HEK293 (cell line): ENCODE measurements around the gene ATG101.

Experiments
- CTCF ChIA-PET: fragments of 350-600 bp; formaldehyde crosslinking; extraction: SDS; loops from one replicate; lab custom pipeline; 2021; ENCODE audit warnings: antibody characterized with exemption; lab: Yijun Ruan, JAX
- POLR2A ChIA-PET: fragments of 300-600 bp; formaldehyde crosslinking; extraction: SDS; loops from one replicate; lab custom pipeline; 2020; ENCODE audit warnings: antibody characterized with exemption, inconsistent platforms; lab: Yijun Ruan, JAX
- H3K27ac ChIP-seq: fragments of 200-500 bp; sonication (Bioruptor generic); 2 replicates; pipeline ENCODE4 v1.5.1; 2014; ENCODE audit warnings: low read depth, low read length, control low read depth, inconsistent platforms; ENCODE audit errors: extremely low read depth
- H3K36me3 ChIP-seq, 2 experiments: fragments of 200-500 bp in 1 of 2; sonication (Bioruptor generic) in 1 of 2; 1 replicate in 1 of 2; 2 replicates in 1 of 2; pipeline ENCODE4 v1.5.1; 2014 to 2017; ENCODE audit warnings: inconsistent platforms in 2 of 2, low read length in 2 of 2; ENCODE audit not compliant: control insufficient read depth in 2 of 2, insufficient read depth in 1 of 2
- H3K4me1 ChIP-seq: fragments of 200-500 bp; sonication (Bioruptor generic); 2 replicates; pipeline ENCODE4 v1.5.1; 2014; ENCODE audit warnings: mild to moderate bottlenecking, low read length, inconsistent platforms; ENCODE audit not compliant: control insufficient read depth, insufficient read depth
- H3K4me3 ChIP-seq: 2 replicates; pipeline ENCODE4 v1.5.1; 2011; ENCODE audit warnings: low read depth, mild to moderate bottlenecking, control low read depth, low read length, moderate library complexity
- H3K9me3 ChIP-seq: fragments of 200-500 bp; sonication (Bioruptor generic); 2 replicates; pipeline ENCODE4 v1.5.1; 2014; ENCODE audit warnings: low read depth, low read length, inconsistent platforms; ENCODE audit not compliant: control insufficient read depth, insufficient read depth
- FEZF1 ChIP-seq: fragments of 450-650 bp; formaldehyde crosslinking; IDR thresholded peaks from 2 replicates; pipeline ENCODE4 v1.5.1; 2016; ENCODE audit warnings: missing biosample characterization, missing genetic modification characterization
- GFI1B ChIP-seq: fragments of 450-650 bp; formaldehyde crosslinking; IDR thresholded peaks from 2 replicates; pipeline ENCODE4 v1.5.1; 2016; ENCODE audit warnings: missing biosample characterization, missing genetic modification characterization
- HOXC10 ChIP-seq: sonication (generic); formaldehyde crosslinking; IDR thresholded peaks from 2 replicates; pipeline ENCODE4 v1.8.1; 2023; ENCODE audit warnings: mild to moderate bottlenecking, missing genetic modification reagents
- OVOL3 ChIP-seq: fragments of 450-650 bp; formaldehyde crosslinking; IDR thresholded peaks from 2 replicates; pipeline ENCODE4 v1.5.1; 2016; ENCODE audit warnings: missing biosample characterization, missing genetic modification characterization
- SETDB1 ChIP-seq: IDR thresholded peaks from one replicate; pipeline ENCODE4 v1.6.1; 2017; ENCODE audit warnings: mild to moderate bottlenecking, low read length, moderate library complexity, mixed read lengths; ENCODE audit not compliant: insufficient read length
- ZBTB8A ChIP-seq: fragments of 450-650 bp; formaldehyde crosslinking; IDR thresholded peaks from 2 replicates; pipeline ENCODE4 v1.5.1; 2016; ENCODE audit warnings: missing biosample characterization, missing genetic modification characterization
- ZEB2 ChIP-seq: fragments of 450-650 bp; formaldehyde crosslinking; IDR thresholded peaks from 2 replicates; pipeline ENCODE4 v1.5.1; 2016; ENCODE audit warnings: missing biosample characterization, missing genetic modification characterization
- ZNF146 ChIP-seq: fragments of 450-650 bp; formaldehyde crosslinking; IDR thresholded peaks from 2 replicates; pipeline ENCODE4 v1.5.1; 2016; ENCODE audit warnings: missing biosample characterization, missing genetic modification characterization
- ZNF155 ChIP-seq: fragments of 450-650 bp; formaldehyde crosslinking; IDR thresholded peaks from 2 replicates; pipeline ENCODE4 v1.5.1; 2016; ENCODE audit warnings: missing biosample characterization, missing genetic modification characterization
- ZNF2 ChIP-seq: fragments of 450-650 bp; formaldehyde crosslinking; IDR thresholded peaks from 2 replicates; pipeline ENCODE4 v1.5.1; 2016; ENCODE audit warnings: missing biosample characterization, missing genetic modification characterization
- ZNF266 ChIP-seq: fragments of 450-650 bp; formaldehyde crosslinking; IDR thresholded peaks from 2 replicates; pipeline ENCODE4 v1.5.1; 2016; ENCODE audit warnings: missing biosample characterization, missing genetic modification characterization, low read depth
- ZNF366 ChIP-seq: fragments of 450-650 bp; formaldehyde crosslinking; conservative IDR thresholded peaks from 2 replicates; pipeline ENCODE4 v1.5.1; 2016; ENCODE audit warnings: missing biosample characterization, missing genetic modification characterization
- ZNF394 ChIP-seq: fragments of 450-650 bp; formaldehyde crosslinking; IDR thresholded peaks from 2 replicates; pipeline ENCODE4 v1.5.1; 2016; ENCODE audit warnings: missing biosample characterization, missing genetic modification characterization, mild to moderate bottlenecking, moderate library complexity, borderline replicate concordance
- ZNF529 ChIP-seq: fragments of 450-650 bp; formaldehyde crosslinking; IDR thresholded peaks from 2 replicates; pipeline ENCODE4 v1.5.1; 2017; ENCODE audit warnings: missing genetic modification characterization, missing biosample characterization; ENCODE audit not compliant: insufficient replicate concordance
- ZNF555 ChIP-seq: fragments of 450-650 bp; formaldehyde crosslinking; conservative IDR thresholded peaks from 2 replicates; pipeline ENCODE4 v1.5.1; 2017; ENCODE audit warnings: missing biosample characterization, mild to moderate bottlenecking, missing genetic modification characterization, inconsistent platforms
- ZNF623 ChIP-seq: fragments of 450-650 bp; formaldehyde crosslinking; IDR thresholded peaks from 2 replicates; pipeline ENCODE4 v1.5.1; 2016; ENCODE audit warnings: missing biosample characterization, missing genetic modification characterization
- ZNF626 ChIP-seq: fragments of 450-650 bp; sonication (Bioruptor Pico); formaldehyde crosslinking; IDR thresholded peaks from 2 replicates; pipeline ENCODE4 v1.5.1; 2018; ENCODE audit warnings: missing biosample characterization, missing genetic modification characterization, inconsistent platforms
- ZNF629 ChIP-seq: fragments of 450-650 bp; formaldehyde crosslinking; IDR thresholded peaks from 2 replicates; pipeline ENCODE4 v1.5.1; 2017; ENCODE audit warnings: missing biosample characterization, missing genetic modification characterization
- ZSCAN16 ChIP-seq: fragments of 450-650 bp; formaldehyde crosslinking; IDR thresholded peaks from 2 replicates; pipeline ENCODE4 v1.5.1; 2016; ENCODE audit warnings: missing biosample characterization, missing genetic modification characterization
- ZXDB ChIP-seq: fragments of 450-650 bp; formaldehyde crosslinking; IDR thresholded peaks from 2 replicates; pipeline ENCODE4 v1.5.1; 2016; ENCODE audit warnings: missing biosample characterization, missing genetic modification characterization
- TF ChIP-seq, protein P1 (sequence below): fragments of 450-650 bp; formaldehyde crosslinking; IDR thresholded peaks from 2 replicates; pipeline ENCODE4 v1.5.1; 2016; ENCODE audit warnings: missing biosample characterization, missing genetic modification characterization
- TF ChIP-seq, protein P2 (sequence below): fragments of 450-650 bp; formaldehyde crosslinking; IDR thresholded peaks from 2 replicates; pipeline ENCODE4 v1.5.1; 2017; ENCODE audit warnings: missing biosample characterization, mild to moderate bottlenecking, missing genetic modification characterization, moderate library complexity
- TF ChIP-seq, protein P3 (sequence below): fragments of 450-650 bp; formaldehyde crosslinking; IDR thresholded peaks from 2 replicates; pipeline ENCODE4 v1.5.1; 2017; ENCODE audit warnings: missing biosample characterization, missing genetic modification characterization
- TF ChIP-seq, protein P4 (sequence below): fragments of 450-650 bp; formaldehyde crosslinking; IDR thresholded peaks from 2 replicates; pipeline ENCODE4 v1.5.1; 2016; ENCODE audit warnings: missing biosample characterization, missing genetic modification characterization

ATG101 gene

DNA sequence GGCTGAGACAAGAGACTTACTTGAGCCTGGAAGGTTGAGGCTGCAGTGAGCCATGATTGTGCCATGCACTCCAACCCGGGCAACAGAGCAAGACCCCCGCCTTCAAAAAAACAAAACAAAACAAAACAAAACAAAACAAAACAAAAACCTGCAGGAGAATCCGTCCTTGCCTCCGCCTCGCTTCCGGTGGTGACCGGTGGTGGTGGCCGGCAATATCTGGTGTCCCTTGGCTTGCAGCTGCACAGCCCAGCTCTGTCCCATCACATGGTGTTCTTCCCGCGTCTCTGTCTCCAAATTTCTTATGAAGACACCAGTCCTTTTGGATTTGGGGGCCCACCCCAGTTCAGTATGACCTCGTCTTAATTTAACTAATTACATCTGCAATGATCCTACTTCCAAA, 19.7 kb downstream of the ATG101 start (continued):
- TF ChIP-seq ZNF394 (tag by site-specific recombination) (no peak), ZNF529 (tag by site-specific recombination) (no peak), ZEB2 (tag by site-specific recombination) (no peak), ZBTB8A (no peak), ZSCAN16 (no peak)
- TF ChIP-seq, protein P1, sequence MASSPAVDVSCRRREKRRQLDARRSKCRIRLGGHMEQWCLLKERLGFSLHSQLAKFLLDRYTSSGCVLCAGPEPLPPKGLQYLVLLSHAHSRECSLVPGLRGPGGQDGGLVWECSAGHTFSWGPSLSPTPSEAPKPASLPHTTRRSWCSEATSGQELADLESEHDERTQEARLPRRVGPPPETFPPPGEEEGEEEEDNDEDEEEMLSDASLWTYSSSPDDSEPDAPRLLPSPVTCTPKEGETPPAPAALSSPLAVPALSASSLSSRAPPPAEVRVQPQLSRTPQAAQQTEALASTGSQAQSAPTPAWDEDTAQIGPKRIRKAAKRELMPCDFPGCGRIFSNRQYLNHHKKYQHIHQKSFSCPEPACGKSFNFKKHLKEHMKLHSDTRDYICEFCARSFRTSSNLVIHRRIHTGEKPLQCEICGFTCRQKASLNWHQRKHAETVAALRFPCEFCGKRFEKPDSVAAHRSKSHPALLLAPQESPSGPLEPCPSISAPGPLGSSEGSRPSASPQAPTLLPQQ (tag by site-specific recombination): no peak

DNA sequence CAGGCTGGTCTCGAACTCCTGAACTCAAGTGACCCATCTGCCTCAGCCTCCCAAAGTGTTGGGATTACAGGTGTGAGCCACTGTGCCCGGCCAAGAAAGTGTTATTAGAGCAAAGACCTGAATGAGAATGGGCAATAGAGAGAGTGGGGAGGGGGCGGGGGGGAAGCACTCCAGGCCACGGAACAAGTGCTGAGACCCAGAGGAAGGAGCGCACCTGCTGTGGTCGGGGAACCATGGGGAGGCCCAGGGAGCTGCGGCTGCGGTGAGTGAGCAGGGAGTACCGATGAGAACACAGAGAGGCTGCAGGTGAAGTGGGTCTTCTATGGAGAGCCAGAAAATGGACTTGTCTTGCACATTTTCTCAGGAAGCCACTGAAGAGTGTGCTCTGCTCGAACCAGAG, 20.5 kb downstream of the ATG101 start:
- no peaks in the 10 kb centered on the region for H3K36me3 ChIP-seq
- TF ChIP-seq ZNF146 (tag by site-specific recombination) (no peak), ZNF366 (tag by site-specific recombination) (no peak), ZNF2 (no peak), GFI1B (tag by site-specific recombination) (no peak), ZNF266 (tag by site-specific recombination) (no peak), FEZF1 (no peak), ZXDB (no peak), ZNF623 (no peak), HOXC10 (CRISPR knock-in tag) (no peak), ZNF626 (tag by site-specific recombination) (no peak), ZNF555 (tag by site-specific recombination) (no peak), ZNF629 (no peak), OVOL3 (tag by site-specific recombination) (no peak), ZNF155 (no peak), SETDB1 (no peak)
- TF ChIP-seq, protein P2, sequence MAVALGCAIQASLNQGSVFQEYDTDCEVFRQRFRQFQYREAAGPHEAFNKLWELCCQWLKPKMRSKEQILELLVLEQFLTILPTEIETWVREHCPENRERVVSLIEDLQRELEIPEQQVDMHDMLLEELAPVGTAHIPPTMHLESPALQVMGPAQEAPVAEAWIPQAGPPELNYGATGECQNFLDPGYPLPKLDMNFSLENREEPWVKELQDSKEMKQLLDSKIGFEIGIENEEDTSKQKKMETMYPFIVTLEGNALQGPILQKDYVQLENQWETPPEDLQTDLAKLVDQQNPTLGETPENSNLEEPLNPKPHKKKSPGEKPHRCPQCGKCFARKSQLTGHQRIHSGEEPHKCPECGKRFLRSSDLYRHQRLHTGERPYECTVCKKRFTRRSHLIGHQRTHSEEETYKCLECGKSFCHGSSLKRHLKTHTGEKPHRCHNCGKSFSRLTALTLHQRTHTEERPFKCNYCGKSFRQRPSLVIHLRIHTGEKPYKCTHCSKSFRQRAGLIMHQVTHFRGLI (tag by site-specific recombination): no peak
- TF ChIP-seq, protein P3, sequence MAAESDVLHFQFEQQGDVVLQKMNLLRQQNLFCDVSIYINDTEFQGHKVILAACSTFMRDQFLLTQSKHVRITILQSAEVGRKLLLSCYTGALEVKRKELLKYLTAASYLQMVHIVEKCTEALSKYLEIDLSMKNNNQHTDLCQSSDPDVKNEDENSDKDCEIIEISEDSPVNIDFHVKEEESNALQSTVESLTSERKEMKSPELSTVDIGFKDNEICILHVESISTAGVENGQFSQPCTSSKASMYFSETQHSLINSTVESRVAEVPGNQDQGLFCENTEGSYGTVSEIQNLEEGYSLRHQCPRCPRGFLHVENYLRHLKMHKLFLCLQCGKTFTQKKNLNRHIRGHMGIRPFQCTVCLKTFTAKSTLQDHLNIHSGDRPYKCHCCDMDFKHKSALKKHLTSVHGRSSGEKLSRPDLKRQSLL (tag by site-specific recombination): no peak
- TF ChIP-seq, protein P4, sequence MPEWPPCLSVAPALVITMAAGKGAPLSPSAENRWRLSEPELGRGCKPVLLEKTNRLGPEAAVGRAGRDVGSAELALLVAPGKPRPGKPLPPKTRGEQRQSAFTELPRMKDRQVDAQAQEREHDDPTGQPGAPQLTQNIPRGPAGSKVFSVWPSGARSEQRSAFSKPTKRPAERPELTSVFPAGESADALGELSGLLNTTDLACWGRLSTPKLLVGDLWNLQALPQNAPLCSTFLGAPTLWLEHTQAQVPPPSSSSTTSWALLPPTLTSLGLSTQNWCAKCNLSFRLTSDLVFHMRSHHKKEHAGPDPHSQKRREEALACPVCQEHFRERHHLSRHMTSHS (tag by site-specific recombination): no peak
- TF ChIP-seq, all 188 proteins: peak for 0
- Histone ChIP-seq H3K4me3 (no peak overlapping the region), H3K9me3 (no peaks in the 10 kb centered on the region), H3K27ac (no peak overlapping the region), H3K4me1 (no peaks in the 10 kb centered on the region)
- CTCF ChIA-PET: interaction anchor here (1.2 to 1.9 kb wide), 2 partner anchors 65 to 70 kb away, joined by 4 to 20 read pairs; no protein-coding TSS in a partner anchor
- POLR2A ChIA-PET: interaction anchor here (0.9 to 1.1 kb wide), 2 partner anchors 12 to 68 kb away, joined by 3 read pairs; no protein-coding TSS in a partner anchor
